KBM-7 (cell line): ENCODE measurements around the gene RPL19.
"Not testable (repeated sequence)": the region's sequence is repeated elsewhere in the genome, so short reads cannot be mapped to it uniquely, and the experiment has no call there.

Source experiments
- DNase-seq: peaks from one replicate; pipeline ENCODE4 v3.0.0-alpha.2; 2015
- in situ Hi-C: fragments of 300-500 bp; cut with MboI; formaldehyde crosslinking; loops from 2 replicates; pipeline ENCODE4 v1.14.3; 2020; ENCODE audit warnings: low sequenced_read_pairs, low pct_unique_long_range_greater_than_20kb, mixed read lengths

The RPL19 gene

DNA sequence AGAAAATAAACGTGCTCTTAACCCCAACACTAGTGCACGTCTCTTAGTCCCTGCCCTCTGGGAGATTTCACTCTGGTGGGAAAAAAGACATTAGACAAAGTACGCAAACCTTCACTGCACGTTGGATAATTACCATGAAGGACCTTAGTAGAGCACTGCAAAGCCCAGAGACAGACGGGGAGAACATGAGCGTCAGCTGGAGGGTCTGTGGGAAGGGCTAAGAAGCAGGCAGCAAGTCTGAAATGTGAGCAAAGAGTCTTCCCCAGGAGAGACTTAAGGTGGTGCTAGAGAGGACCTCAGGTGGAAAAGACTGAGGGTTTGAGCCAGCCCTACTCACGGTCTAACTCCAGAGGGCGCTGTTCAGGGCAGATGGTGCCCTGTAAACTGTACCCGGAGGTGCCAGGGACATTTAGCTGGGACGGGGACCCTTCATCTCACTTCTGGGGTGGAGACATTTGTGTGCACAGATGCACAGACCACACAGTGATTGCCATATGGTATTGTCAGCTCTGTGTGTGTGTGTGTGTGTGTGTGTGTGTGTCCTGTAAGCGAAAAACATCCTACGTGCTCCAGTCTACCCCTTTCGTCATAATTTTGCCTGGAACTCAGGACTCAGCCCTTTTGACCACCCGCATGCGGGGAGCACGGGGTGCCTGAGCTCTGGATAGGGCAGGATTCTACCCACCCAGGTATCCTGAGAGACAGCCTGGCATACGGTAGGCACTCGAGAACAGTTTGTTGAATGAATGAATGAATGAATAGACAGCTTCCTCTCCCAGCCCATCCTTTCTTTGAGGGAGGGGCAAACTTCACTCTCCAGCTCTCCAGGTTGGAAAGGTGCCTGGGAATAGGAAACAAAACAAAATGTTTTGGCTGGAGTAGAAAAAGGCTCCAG is 35.7 kb downstream of the RPL19 start:
- in situ Hi-C loops = no loop called here
- peak; percentile 90 for DNase-seq

DNA sequence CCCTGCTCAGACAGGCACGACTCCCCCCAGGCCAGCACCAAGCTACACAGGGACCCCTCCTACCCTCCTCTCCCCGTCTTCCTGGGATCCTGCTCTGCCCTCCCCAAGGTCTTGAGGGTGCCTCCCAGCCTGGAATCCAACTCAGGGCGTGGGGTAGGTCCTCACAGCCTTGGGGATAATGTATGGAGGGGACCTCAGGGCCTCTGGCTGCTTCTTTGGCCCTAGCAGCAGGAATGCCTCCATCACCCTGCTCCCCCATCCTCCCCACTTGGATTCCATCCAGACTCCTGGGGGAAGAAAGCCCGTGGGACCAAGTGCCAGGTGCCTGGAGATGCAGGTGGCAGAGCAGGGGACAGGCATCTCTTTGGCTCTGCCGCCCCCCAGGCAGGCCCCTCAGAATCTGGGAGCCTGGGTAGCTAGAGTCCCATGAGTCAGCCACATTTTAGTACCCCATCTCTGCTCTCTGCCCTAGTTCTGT is 36.4 kb downstream of the RPL19 start:
- in situ Hi-C loops = no loop called here

DNA sequence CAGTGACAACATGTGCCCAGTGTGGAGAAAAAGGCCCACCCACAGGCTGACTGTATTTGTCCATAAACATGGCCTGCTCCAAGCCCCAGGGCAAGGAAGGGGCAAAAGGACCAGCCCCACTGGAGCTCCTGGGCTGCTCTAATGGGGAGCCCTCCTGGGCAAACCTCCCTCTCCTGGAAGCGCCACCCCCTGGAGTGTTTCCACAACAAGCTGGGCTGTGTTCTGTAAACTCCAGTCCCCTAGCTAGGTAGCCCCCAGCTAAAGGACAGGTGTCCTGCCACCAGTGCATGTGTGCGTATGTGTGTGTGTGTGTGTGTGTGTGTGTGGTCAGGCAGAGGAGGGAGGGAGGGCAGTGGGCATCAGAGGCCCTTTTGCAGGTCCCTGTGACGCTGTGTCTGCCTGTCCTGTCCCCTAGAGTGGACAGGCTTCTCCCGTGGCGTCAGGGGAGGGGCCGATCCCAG is 36.9 kb downstream of the RPL19 start:
- in situ Hi-C loops = no loop called here
- no peak for DNase-seq

More for the DNA sequence above, 36.4 kb downstream of the RPL19 start:
- DNase-seq = no peak

DNA sequence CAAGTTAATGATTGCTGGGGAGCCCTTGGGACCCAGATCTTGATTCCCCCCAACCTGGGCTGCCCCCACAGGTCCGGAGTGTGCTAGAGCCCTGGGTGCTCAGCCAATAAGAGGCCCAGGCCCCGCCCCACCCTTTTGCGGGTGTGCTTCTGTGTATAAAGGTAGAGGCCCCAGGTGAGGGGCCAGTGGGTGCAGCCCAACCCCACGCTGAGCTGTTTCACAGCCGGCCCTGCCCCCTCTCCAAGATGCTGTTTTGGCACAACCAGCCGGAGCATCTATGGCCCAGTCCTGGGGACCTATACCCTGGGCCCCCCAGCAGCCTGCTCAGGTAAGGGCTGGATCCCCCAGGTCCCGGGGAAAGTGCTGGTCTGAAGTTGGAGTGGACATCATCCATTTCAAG is 37.5 kb downstream of the RPL19 start:
- DNase-seq = no peak
- in situ Hi-C loops = no loop called here

DNA sequence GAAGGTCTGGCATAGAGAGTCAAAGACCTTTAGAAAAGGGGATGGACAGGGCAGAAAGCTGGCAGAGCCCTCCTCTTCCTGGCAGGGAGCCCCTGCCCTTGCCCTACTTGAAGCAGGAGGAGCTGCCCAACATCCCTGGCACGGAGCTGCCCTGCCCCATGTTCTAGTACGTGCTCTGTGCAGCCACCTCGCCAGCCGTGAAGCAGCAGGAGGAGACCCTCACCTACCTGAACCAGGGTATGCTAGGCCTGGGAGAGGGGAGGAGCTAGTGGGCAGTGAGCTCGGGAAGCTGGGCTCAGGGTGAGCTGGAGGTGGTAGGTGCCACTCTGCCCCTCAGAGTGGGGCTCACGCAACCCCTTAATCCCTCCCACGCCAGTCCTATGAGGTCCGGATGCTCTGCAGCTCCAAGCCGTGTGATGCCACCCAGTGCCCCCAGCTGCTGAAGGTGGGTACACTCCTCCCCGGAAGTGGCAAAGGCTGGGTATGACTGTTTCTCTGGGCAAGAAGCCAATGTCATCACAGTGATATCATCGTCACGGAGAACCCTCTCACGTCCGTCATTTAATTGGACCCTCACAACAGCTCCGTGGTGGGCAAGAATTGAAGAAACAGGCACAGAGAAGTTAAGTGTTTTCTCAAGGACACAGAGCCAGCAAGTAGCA is 38.4 kb downstream of the RPL19 start:
- no peak for DNase-seq
- in situ Hi-C loops = no loop called here

DNA sequence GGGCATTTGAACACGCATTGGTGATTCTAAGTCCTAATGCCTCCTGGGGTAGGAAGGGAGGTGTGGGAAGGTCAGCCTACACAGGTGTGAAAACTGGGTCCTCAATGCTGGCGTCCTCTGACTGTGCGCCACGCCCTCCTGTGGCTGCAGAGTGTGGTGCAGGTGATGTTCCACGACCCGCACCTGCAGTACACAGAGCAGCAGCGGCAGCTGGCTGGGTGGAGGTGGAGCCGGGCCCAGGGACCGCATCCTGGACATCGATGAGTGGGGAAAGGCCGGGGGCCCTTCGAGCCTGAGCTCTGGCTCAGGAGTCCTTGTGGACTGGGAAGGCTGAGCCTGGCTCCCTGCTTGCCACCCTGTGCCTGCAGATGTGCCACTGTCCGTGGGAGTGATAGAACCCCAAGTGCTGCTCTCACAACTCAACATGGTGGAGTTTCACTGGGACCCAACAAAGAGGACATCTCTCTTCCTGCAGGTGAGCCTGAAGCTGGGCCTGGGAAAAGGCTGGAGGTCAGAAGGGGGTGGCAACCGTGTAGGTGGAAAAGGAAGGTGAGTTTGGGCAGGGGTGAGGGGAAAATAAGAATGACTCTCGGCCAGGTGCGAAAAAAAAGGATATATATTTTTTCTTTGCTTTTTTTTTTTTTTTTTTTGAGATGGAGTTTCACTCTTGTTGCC is 39.7 kb downstream of the RPL19 start:
- peak; percentile 68 for DNase-seq
- in situ Hi-C loops = no loop called here

DNA sequence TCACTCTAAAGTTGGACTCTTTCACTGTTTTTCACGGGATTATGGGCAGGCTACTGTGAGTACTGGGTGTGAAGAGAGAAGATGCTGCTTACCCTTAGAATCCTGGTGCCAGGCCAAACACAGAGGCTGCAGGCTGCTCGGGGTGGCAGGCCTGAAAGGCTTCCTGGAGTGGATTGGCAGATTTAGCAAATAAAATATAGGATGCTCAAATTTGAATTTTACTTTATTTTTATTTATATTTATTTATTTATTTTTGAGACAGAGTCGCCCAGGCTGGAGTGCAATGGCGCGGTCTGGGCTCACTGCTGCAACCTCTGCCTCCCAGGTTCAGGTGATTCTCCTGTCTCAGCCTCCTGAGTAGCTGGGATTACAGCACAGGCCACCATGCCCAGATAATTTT is 40.5 kb downstream of the RPL19 start:
- in situ Hi-C loops = no loop called here
- no peak for DNase-seq

DNA sequence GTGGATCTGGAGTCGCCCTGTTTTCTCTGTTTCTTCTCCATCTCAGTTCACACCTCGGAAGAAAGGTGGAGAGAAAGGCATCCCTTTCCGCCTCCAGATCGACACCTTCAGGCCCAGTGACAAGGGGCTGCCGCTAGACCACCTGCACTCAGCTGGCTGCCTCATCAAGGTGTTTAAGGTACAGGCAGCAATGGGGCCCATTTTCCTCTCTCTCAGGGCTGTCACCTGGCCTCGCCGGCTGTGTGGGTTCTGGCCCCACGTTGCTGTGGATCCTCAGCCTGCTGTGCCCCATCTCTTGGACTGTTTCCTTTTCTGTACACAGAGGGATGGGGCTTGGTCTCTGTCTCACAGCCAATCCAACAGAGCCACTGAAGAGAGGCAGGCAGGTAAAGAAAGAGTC is 43.1 kb downstream of the RPL19 start:
- in situ Hi-C loops = no loop called here
- no peak for DNase-seq

DNA sequence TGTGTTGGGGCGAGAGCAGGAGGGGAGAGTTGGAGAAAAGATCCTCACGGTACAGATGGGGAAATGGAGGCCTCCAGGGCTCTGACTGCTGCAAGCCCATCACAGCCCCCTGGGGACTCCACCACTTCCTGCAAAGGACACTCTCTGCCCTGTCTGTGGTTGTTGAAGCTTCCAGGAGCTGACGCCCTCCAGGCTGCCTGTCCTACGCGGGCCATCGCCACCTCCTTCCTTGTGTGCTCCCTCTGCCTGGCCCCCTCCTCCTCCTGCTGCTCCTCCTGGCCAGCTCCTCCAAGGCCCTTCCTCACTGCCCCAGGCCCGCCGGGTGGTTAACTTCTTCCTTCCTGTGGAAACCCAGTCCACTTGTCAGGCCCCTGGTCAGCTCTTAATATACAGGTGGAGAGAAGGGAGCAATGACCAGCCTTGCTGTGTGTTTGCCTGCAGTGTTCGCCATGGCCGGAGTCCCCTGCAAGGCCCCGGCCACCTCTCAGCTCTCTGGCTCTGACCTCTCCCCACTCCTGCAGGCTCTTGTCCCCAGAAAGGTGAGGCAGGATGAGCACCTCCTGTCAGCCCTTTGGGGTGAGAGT is 44.0 kb downstream of the RPL19 start:
- in situ Hi-C loops = no loop called here
- DNase-seq = peak; percentile 66

DNA sequence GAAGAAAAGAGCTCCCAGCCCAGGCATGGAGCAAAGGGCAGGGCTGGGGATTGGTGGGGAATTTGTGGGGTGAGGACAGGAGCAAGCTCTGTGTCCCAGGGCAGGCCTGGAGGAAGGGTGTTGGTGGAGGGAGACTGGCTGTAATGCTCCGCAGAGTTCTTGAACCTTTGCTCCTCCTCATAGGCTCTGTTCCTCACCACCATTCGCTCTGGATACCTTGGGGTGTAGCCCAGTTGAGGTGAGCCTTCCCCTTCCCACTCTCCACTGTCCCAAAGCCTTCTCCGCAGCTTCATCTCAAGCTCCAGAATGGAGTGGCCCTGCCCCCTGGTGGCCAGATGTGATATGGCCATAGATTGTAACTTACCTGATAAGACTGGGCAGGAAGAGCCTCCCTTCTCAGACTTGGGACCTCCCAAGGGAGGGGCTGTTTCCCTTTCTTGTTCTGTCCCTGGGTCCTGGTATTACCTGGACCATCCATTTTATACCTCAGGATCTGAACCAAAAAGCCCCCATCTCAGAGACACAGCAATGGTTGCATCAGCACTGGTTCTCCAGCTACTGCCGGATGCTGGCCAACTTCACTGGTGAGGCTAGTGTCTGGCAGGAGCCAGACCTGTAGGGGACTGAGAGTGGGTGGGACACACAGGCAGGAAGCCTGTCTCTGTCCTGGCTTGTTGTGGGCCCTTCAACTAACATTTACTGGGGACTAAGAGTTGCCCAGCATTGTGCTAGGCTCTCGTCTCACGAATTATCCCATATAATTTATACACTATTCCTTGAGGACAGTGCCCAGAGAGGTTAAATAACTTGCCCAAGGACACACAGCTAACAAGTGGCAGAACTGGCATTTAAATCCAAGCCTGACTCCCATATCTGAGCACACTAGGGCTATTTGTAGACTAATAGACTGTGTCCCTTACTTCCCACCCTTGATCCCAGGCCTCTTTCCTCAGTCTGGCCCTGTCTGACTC is 44.8 kb downstream of the RPL19 start:
- in situ Hi-C loops = no loop called here
- peak; percentile 90 for DNase-seq

DNA sequence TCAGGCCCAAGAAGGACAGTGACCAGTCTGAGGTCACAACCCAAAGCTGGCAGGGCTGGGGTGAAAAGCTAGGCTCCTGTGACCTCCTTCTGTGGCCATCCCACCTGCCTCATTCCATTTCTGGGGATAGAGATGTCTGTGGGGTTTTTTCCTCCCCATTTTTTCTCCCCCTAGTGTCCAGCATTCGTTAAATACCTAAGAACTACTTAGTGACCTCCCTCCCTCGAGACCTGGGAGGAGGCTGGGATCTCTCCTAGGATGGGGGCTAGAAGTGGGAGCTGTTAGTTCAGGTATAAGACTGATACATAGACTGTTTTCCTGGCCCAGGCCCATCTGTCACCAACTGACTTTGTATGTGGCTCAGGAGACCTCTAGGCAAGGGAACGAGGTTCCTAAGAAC is 46.2 kb downstream of the RPL19 start:
- no peak for DNase-seq
- in situ Hi-C loops = no loop called here

DNA sequence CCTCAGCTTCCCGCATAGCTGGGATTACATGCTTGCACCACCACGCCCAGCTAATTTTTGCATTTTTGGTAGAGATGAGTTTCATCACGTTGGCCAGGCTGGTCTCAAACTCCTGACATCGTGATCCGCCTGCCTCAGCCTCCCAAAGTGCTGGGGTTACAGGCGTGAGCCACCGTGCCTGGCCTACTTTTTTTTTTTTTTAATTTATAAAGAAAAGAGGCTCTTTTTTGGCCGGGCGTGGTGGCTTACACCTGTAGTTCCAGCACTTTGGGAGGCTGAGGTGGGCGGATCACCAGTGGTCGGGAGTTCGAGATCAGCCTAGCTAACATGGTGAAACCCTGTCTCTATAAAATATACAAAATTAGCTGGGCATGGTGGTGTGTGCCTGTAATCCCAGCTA is 50.0 kb downstream of the RPL19 start:
- in situ Hi-C loops = not testable (repeated sequence)

DNA sequence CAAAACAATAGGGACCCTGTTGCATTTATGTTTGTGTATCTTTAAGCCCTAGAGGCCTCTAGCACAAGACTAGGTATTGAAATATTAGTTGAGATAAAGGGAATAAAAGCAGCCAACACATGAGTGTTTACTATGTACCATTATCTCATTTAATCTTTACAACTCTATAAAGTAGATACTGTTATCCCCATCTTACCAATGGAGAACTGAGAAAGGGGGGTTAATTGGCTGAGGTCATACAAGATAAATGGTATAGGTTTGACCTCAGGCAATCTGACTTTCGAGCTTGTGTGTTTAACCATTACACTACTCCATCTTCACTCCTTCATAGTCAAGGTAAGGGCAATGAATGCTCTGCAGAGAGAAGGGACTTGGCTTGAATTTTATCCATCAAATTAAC is 51.9 kb downstream of the RPL19 start:
- DNase-seq = no peak
- in situ Hi-C loops = no loop called here

More for the DNA sequence above, 50.0 kb downstream of the RPL19 start:
- not testable (repeated sequence) for DNase-seq

DNA sequence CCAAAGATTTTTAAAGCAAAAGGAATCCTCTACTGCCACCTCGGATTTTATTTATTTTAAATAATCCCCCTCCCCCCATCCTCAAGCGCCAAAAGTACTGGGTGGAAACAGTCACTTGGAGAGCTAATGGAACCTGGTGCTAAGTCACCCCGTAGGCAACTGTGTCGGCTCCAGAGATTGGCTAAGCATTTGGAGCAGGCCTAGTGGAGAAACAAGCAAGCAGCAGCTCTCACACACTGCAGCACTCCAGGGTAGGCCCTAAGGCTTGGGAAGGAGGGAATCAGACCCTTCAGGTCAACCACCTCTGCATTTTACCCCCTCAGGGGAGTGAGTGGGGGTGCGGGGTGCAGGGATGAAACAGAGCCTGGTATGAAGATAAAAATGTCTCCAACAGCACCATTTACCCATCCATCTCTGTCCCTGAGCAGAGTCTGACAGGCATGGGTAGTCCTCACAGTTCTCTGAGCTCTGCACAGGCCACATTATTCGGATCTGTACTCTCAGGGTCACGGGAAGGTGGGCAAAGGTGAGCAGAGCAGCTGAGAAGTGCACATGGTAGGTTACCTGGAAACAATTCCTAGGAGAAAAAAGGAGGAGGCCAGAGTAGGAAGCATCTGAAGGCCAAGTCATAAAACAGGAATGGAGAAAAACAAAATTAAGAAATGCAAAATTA is 52.8 kb downstream of the RPL19 start:
- no peak for DNase-seq
- in situ Hi-C loops = no loop called here
